K562 (cell line): ENCODE results near the gene ZNF121. TPM values are rescaled to one million over a fixed set of nuclear protein-coding genes. Genes with fewer than 3 reads are reported as not detected.
"Not testable (repeated sequence)": the region's sequence is repeated elsewhere in the genome, so short reads cannot be mapped to it uniquely, and the experiment has no call there.

Experiments
- ATAC-seq: fragments of 200-7000 bp; cut with Tn5 transposase; 3 replicates; pipeline ENCODE4 v1.9.1; 2020; ENCODE audit warnings: moderate library complexity
- BruUV-seq: library from RNA; stranded (reverse); fragments of 400-500 nt; replicated peaks from 2 replicates; lab custom pipeline; 2021; lab: Mats Ljungman, UMichigan
- CTCF ChIA-PET: fragments of 300-600 bp; formaldehyde crosslinking; extraction: SDS; loops from one replicate; lab custom pipeline; 2021; ENCODE audit warnings: low intra/inter-chr PET ratio; lab: Yijun Ruan, JAX
- POLR2A ChIA-PET: fragments of 300-600, 350-650 bp; sonication (Branson Sonifier 250); formaldehyde crosslinking; extraction: SDS; loops from one replicate; lab custom pipeline; 2021; ENCODE audit warnings: antibody characterized with exemption, inconsistent platforms; lab: Yijun Ruan, JAX
- DNase-seq, 4 experiments: peaks; one replicate each; pipeline versions ENCODE4 v3.0.0 to v3.0.0-alpha.2; 2011 to 2018; ENCODE audit warnings: low spot score in 3 of 4, mixed read lengths in 3 of 4; ENCODE audit errors: extremely low read depth in 1 of 4
- FAIRE-seq: peaks from 2 replicates; lab custom pipeline; 2011; peaks lifted over from hg19 to GRCh38; lab: Jason Lieb, UNC
- H2AFZ ChIP-seq: 2 replicates; pipeline ENCODE4 v1.6.0; 2011; ENCODE audit warnings: low read depth, low read length, control low read depth, inconsistent platforms
- H3K27ac ChIP-seq: fragments of 200-600 bp; 3 replicates; pipeline ENCODE4 v1.8.0; 2011; ENCODE audit warnings: low read depth, mild to moderate bottlenecking, control low read depth, inconsistent platforms, low read length, moderate library complexity, mixed read lengths; ENCODE audit errors: extremely low read depth
- H3K27me3 ChIP-seq, 2 experiments: fragments of 300-600 bp in 1 of 2; 2 replicates in 1 of 2; 3 replicates in 1 of 2; pipeline versions ENCODE4 v1.6.0 to v1.8.0; 2011; ENCODE audit warnings: inconsistent platforms in 2 of 2, low read length in 2 of 2, mild to moderate bottlenecking in 1 of 2, mixed read lengths in 1 of 2, moderate library complexity in 1 of 2; ENCODE audit not compliant: control insufficient read depth in 2 of 2, insufficient read depth in 2 of 2
- H3K36me3 ChIP-seq: fragments of 300-600 bp; 3 replicates; pipeline ENCODE4 v1.8.0; 2011; ENCODE audit warnings: mild to moderate bottlenecking, low read length, inconsistent platforms; ENCODE audit not compliant: control insufficient read depth, insufficient read depth
- H3K4me1 ChIP-seq, 2 experiments: fragments of 200-600 bp in 1 of 2; replicated peaks in 1 of 2; 2 replicates in 1 of 2; 3 replicates in 1 of 2; pipeline versions ENCODE4 v1.5.1 to v1.8.0; 2011; ENCODE audit warnings: inconsistent platforms in 2 of 2, low read length in 2 of 2, mild to moderate bottlenecking in 1 of 2, mixed read lengths in 1 of 2, moderate library complexity in 1 of 2; ENCODE audit not compliant: control insufficient read depth in 2 of 2, insufficient read depth in 2 of 2
- H3K4me2 ChIP-seq: 2 replicates; pipeline ENCODE4 v1.6.1; 2011; ENCODE audit warnings: low read length, control low read depth, inconsistent platforms, mixed read lengths; ENCODE audit not compliant: insufficient read depth
- H3K4me3 ChIP-seq: fragments of 200-600 bp; sonication (generic), shearing (Covaris generic); 2 replicates; pipeline ENCODE4 v1.5.1; 2016; ENCODE audit warnings: control low read depth, inconsistent platforms
- H3K79me2 ChIP-seq: fragments of 200-600 bp; 3 replicates; pipeline ENCODE4 v1.8.0; 2011; ENCODE audit warnings: low read length, inconsistent platforms; ENCODE audit not compliant: control insufficient read depth, insufficient read depth
- H3K9ac ChIP-seq, 2 experiments: 2 replicates each; pipeline versions ENCODE4 v1.6.0 to v1.6.1; 2011; ENCODE audit warnings: low read depth in 2 of 2, low read length in 2 of 2, control low read depth in 1 of 2, inconsistent platforms in 1 of 2, mild to moderate bottlenecking in 1 of 2, mixed read lengths in 1 of 2; ENCODE audit not compliant: insufficient read depth in 1 of 2
- H3K9me1 ChIP-seq: one replicate; pipeline ENCODE4 v1.6.0; 2011; ENCODE audit warnings: inconsistent platforms, mild to moderate bottlenecking, low read length, moderate library complexity; ENCODE audit not compliant: control insufficient read depth, insufficient read depth
- H3K9me3 ChIP-seq: replicated peaks from 2 replicates; pipeline ENCODE4 v1.5.1; 2011; ENCODE audit warnings: low read depth, low read length, inconsistent platforms; ENCODE audit not compliant: control insufficient read depth, insufficient read depth
- H4K20me1 ChIP-seq: replicated peaks from 2 replicates; pipeline ENCODE4 v1.6.1; 2011; ENCODE audit warnings: low read length, inconsistent platforms, mixed read lengths; ENCODE audit not compliant: control insufficient read depth, insufficient read depth
- CBX1 ChIP-seq: sonication (generic); IDR thresholded peaks from 2 replicates; pipeline ENCODE4 v1.6.1; 2016; ENCODE audit warnings: antibody characterized with exemption, low read depth, mild to moderate bottlenecking
- CBX3 ChIP-seq, 2 experiments: IDR thresholded peaks; 1 replicate in 1 of 2; 2 replicates in 1 of 2; pipeline ENCODE4 v1.6.1; 2012; ENCODE audit warnings: inconsistent platforms in 2 of 2, low read length in 2 of 2, borderline replicate concordance in 1 of 2, control low read depth in 1 of 2
- CBX5 ChIP-seq: IDR thresholded peaks from 2 replicates; pipeline ENCODE4 v1.6.1; 2014; ENCODE audit warnings: low read depth, borderline replicate concordance
- CREM ChIP-seq: IDR thresholded peaks from 2 replicates; pipeline ENCODE4 v1.6.1; 2014; ENCODE audit warnings: antibody characterized with exemption, low read depth
- TRIM24 ChIP-seq, 2 experiments: fragments of 450-650 bp; IDR thresholded peaks; 2 replicates each; pipeline ENCODE4 v1.6.1; 2016
- TRIM28 ChIP-seq: fragments of 450-650 bp; IDR thresholded peaks from 2 replicates; pipeline ENCODE4 v1.6.1; 2017
- YY1 ChIP-seq, 3 experiments: IDR thresholded peaks; 2 replicates each; pipeline ENCODE4 v1.6.1; 2011; ENCODE audit warnings: low read length in 2 of 3, mild to moderate bottlenecking in 2 of 3, moderate library complexity in 2 of 3, borderline replicate concordance in 1 of 3, control low read depth in 1 of 3, low read depth in 1 of 3; ENCODE audit not compliant: insufficient read depth in 3 of 3, insufficient replicate concordance in 2 of 3, control insufficient read depth in 1 of 3, insufficient read length in 1 of 3; ENCODE audit errors: extremely low read depth in 1 of 3
- ZNF280A ChIP-seq: fragments of 450-650 bp; IDR thresholded peaks from 2 replicates; pipeline ENCODE4 v1.6.1; 2018; ENCODE audit warnings: mild to moderate bottlenecking, low read depth; ENCODE audit not compliant: partially characterized antibody
- ZNF584 ChIP-seq: fragments of 200-800 bp; sonication (Bioruptor generic); IDR thresholded peaks from 2 replicates; pipeline ENCODE4 v1.6.1; 2016; ENCODE audit warnings: low read depth, mild to moderate bottlenecking, missing genetic modification characterization, missing compliant biosample characterization
- WGBS: fragments of 100-300 bp; shearing (Covaris generic); methylation state at CpG from one replicate; pipeline ENCODE4 v1.1.6; 2016; ENCODE audit warnings: low coverage, mixed read lengths; ENCODE audit not compliant: insufficient coverage; ENCODE audit errors: missing lambda C conversion rate; 5-methylcytosine and 5-hydroxymethylcytosine counted together
- in situ Hi-C: fragments of 300-500 bp; cut with MboI; formaldehyde crosslinking; loops from 4 replicates; pipeline ENCODE4 v1.15.0; 2018; ENCODE audit warnings: inconsistent platforms, mixed read lengths
- intact Hi-C: fragments of 100-400 bp; cut with micrococcal nuclease; formaldehyde crosslinking; loops from 2 replicates; pipeline ENCODE4 v1.14.2; 2022
- polyA plus RNA-seq, 8 experiments: library from polyadenylated mRNA; depleted of rRNA in 4 of 8; stranded (reverse) in 5 of 8; unstranded in 3 of 8; fragments of >200 nt; fragmentation: Nextera tagmentation in 2 of 8; fragmentation: Illumina TruSeq in 1 of 8; extraction: Ambion mirVana in 2 of 8; extraction: Trizol in 1 of 8; gene quantifications; 2 replicates each; pipeline versions ENCODE4 v1.2.1 to v1.2.3, GENCODE V29; 2011 to 2014; ENCODE audit warnings: inconsistent platforms in 1 of 8, missing spikeins in 1 of 8
- total RNA-seq, 7 experiments: library from RNA; depleted of rRNA in 6 of 7; stranded (reverse); fragments of >200 nt in 6 of 7; fragmentation: Illumina TruSeq in 2 of 7; extraction: Trizol in 2 of 7; gene quantifications; 2 replicates each; pipeline versions ENCODE4 v1.2.1 to v1.2.3, GENCODE V29; 2011 to 2021; ENCODE audit warnings: low replicate concordance in 1 of 7

The ZNF121 gene
- total and polyA plus RNA-seq, 9 of the 15 experiments (the other 6 are each of a cell fraction or from before 2014, with no cell fraction given), result 14.6 to 115 (median 33.4) TPM

DNA sequence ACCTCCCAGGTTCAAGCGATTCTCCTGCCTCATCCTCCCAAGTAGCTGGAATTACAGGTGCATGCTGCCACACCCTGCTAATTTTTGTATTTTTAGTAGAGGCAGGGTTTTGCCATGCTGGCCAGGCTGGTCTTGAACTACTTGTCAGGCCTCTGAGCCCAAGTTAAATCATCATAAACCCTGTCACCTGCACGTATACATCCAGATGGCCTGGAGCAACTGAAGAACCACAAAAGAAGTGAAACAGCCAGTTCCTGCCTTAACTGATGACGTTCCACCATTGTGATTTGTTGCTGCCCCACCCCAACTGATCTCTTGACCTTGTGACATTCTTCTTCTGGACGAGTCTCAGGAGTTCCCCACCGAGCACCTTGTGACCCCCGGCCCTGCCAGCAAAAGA, 45.1 kb downstream of the ZNF121 start:
- H3K4me1 ChIP-seq, H3K9me1 ChIP-seq, H3K4me3 ChIP-seq, H3K27me3 ChIP-seq, H4K20me1 ChIP-seq, ATAC-seq, in situ Hi-C loops, CTCF ChIA-PET, intact Hi-C loops, POLR2A ChIA-PET, DNase-seq, FAIRE-seq, BruUV-seq: not testable (repeated sequence)
- Histone ChIP-seq H3K9ac (peak overlapping the region in 1 of 2 experiments; percentile 92; a peak in 1 of 4 replicates), H3K79me2 (peaks cover 15% of the 10 kb centered on the region), H3K4me2 (peak overlapping the region; percentile 83), H3K36me3 (peaks cover 24% of the 10 kb centered on the region), H3K27ac (peak overlapping the region; percentile 93; the same call in 2 of the 3 replicates), H3K9me3 (peaks cover 14% of the 10 kb centered on the region), H2AFZ (peak overlapping the region; percentile 99)
- WGBS, result 30% methylated on average over 6 of the region's 6 CpGs
- TF ChIP-seq TRIM28 (peak; percentile 81), YY1 (IDR thresholded peaks at IDR 0.05; ENCODE audit: borderline replicate concordance in 1 of 3, control insufficient read depth in 1 of 3, extremely low read depth in 1 of 3, insufficient read depth in 3 of 3, insufficient read length in 1 of 3, insufficient replicate concordance in 2 of 3, low read depth in 1 of 3, low read length in 2 of 3) (peak in 1 of 3 experiments; percentile 30), CBX3 (IDR thresholded peaks at IDR 0.05; ENCODE audit: borderline replicate concordance in 1 of 2, low read length in 2 of 2) (peak in 1 of 2 experiments; percentile 33; a peak in 1 of 3 replicates), TRIM24 (IDR thresholded peaks at IDR 0.05) (peak in 1 of 2 experiments; percentile 30; a peak in 2 of 4 replicates), CREM (peak; percentile 20; the same call in 1 of the 2 replicates), CBX5 (peak; percentile 80; the same call in 1 of the 2 replicates), CBX1 (peak; percentile 23; the same call in 1 of the 2 replicates), ZNF584 (0 out of 2 replicates have a peak, but pooled peaks have one; percentile 5), ZNF280A (peak; percentile 67)
